ENCODE results near the gene ANKRD66.
"Not testable (repeated sequence)": the region's sequence is repeated elsewhere in the genome, so short reads cannot be mapped to it uniquely, and the experiment has no call there.

Gene ANKRD66

DNA sequence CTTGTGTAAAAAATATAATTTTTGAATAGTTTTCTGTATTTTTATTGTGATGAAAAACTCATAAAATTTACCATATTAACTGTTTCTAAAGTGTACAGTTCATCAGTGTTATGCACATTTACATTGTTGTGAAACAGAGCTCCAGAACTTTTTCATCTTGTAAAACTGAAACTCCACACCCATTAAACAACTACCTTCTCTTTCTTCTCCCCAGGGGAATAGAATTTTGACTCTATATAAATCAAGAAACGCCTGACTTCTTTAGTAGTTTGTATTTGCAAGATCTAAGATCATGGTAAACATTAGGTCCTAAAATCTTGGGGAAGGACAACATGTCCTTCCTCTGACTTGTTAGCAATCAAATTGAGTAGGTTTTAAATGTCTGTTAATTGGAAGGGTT is 9.1 kb downstream of the ANKRD66 start:
- no peak for DNase-seq (ENCODE audit: low spot score)

DNA sequence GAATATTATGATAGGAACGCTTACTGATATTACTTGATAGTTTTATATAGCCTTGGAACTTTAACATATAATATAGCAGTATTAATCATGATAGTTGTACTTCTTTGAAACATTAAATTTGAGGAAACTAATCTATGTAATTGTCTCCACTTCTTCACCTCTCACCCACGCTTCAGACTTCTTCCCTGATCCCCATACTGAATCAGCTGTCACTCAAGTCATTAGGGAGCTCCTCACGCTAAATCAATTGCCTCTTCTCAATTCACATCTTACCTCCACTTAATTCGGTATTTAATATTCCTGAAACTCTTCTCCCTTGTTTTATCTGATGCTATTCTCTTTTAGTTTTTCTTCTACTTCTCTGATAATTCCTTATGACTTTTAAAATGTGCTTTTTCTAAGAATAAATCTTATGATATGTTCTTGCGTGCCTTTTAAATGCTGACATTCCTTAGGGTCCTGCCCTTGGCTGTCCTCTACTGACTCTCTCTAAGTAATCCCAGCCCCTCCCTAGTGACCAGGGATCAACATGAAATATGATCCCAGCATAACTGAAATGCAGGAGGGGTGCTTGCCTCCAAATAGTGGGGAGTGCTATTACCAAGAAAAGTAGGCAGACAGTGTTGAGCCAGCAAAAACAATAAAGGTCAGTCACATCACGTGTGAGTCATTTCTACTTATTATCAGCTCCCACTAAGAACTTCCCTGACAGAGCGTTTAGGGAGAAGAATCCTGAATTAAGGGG is 9.9 kb downstream of the ANKRD66 start:
- DNase-seq (ENCODE audit: low spot score): no peak

DNA sequence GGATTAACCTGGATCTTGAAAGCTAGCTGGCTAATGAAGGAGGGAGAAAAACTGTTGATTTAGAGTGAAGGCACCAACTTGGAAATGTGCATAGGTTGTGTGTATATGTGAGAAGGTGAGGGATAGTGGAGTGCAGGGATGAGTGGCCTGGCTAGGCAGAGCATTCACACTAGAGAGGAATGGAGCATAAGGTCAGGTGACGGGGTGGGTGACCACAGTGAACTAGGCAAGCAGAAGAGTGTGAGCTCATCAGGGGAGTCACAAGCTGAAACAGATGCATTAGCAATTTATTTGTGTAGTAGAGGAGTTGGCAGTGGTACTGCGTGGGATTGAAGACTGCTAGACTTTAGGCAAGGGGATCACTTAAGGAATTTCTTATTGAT is 10.5 kb downstream of the ANKRD66 start:
- DNase-seq (ENCODE audit: low spot score): no peak

DNA sequence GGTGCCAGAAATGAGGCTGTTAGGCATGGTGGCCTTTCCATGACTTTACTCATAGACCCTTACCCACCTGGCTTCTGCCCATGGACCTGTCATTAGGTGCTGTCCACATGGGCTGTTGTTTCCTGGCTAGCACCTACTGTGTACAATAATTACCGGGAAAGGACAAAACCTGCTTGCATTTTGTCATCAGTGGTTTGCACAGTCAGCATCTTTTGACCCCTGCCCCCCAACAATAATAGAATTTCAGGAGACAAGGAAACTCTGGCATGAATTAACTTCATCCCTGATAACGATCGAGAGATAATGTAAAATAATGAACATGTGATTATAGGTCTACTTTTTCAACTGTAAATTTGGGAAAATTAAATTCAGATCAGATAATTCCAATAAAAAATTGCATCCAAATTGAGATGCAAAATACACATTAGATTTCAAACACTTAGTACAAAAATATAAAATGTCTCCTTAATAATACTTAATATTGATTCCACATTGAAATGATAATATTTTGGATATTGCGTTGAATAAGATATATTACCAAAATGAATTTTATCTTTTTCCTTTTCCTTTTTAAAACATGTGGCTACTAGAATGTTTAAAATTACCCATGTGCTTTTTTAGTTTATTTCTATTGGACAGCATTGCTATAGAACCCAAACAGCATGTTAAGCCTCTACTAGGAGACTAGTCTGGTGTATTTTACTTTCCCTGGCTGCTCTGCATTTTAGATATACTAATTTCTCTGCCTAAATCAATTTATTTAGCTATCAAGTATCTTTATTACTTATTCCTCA is 12.4 kb downstream of the ANKRD66 start:
- no peak for DNase-seq (ENCODE audit: low spot score)

DNA sequence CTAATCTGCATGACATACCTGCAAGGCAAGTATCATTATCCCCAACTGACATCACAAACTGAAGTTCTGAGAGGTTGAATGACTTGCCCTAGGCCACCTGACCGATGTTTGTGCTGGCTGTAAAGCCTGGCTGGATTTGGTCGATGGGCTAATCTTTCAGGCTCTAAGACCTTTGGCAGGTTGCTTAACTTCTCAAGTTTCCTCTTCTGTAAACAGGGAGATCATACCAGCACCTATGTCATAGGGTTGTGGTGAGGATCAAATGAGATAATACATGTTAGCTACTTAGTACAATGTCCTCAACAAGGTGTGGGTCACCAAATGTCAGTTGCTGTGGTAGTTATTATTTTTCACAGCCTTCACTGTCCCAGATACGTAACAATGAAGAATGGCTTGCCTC is 14.2 kb downstream of the ANKRD66 start:
- no peak for DNase-seq (ENCODE audit: low spot score)

DNA sequence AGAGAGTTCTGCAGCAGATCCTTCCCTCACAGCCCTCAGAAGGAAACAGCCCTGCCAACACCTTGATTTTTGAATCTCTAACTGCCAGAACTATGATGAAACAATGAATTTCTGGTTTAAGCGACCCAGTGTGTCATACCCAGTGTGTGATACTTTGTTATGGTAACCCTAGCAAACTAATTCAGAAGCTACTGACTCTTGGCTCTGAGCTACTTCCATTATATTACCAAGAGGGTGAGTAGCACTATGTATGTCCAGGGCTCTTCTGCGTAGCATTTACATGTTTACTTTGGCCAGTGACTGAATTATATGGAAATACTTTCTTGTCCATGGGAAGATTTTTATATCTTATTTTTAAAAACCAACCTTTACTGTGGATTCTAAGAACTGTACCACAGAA is 16.7 kb downstream of the ANKRD66 start:
- DNase-seq (ENCODE audit: low spot score): no peak

DNA sequence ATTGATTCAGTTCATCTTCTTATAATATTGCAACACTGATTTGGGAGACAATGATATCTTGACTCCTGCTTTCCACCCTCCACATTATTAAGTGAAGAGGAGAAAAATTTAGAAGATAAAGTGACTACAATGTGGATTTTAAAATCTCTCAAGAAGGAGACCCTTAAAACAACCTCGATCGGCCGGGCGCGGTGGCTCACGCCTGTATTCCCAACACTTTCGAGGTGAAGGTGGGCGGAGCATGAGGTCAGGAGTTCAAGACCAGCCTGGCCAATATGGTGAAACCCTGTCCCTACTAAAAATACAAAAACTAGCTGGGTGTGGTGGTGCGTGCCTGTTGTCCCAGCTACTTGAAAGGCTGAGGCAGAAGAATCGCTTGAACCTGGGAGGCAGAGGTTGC is 17.5 kb downstream of the ANKRD66 start:
- not testable (repeated sequence) for DNase-seq (ENCODE audit: low spot score)

DNA sequence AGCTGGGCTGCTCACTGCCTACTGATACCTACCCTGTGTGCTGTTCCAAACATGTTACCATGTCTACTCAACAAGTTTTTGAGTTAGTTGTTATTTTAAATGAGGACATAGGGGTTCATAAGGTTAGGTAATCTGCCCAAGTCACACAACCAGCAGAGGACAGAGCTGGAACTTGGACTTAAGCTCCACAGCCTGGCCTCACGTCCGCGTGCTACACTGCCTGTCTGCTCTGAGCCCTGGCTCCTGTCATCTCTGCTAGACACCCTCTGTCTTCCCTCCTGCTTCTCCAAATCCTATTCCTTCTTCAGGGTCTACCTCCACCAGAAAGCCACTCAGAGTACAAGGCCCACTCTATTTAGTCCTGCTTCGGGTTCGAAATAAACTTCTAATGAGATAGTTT is 18.2 kb downstream of the ANKRD66 start:
- DNase-seq (ENCODE audit: low spot score): no peak

DNA sequence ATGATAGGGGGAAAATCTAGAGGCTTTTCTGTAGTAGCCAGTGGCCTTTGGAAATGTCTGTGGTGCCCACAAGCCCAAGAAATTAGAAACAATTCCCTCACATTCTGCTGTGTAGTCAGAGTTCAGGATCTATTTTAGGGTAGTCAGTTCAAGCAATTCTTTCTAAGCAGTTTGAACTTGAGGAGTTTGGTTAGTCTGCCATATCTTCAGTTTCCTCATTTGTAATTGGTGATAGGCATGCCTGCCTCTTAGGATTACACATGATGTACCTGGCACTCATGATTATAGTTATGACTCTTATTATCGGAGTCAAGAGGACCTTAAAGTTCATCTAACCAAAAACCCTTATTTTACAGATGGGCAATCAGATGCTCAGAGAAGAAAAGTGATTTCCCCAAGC is 25.3 kb downstream of the ANKRD66 start:
- no peak for DNase-seq (ENCODE audit: low spot score)

DNA sequence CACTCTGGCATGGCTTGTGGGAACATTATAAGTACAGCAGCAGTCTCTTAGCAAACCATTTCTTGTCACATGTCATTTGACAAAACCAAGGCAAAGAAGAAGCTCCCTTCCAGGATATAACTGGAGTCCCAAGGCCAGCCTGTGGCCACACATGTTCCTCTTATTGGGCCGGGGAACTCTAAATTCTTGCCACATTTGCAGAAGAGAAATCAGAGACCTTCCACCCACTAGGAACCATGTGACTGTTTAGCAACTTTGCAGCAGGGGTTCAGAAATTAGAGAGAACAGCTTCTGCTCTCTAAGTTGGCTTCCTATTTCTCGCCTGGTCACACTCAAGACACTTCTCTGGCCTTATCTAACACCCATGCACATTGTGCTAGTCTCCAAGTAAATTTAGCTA is 26.0 kb downstream of the ANKRD66 start:
- no peak for DNase-seq (ENCODE audit: low spot score)

DNA sequence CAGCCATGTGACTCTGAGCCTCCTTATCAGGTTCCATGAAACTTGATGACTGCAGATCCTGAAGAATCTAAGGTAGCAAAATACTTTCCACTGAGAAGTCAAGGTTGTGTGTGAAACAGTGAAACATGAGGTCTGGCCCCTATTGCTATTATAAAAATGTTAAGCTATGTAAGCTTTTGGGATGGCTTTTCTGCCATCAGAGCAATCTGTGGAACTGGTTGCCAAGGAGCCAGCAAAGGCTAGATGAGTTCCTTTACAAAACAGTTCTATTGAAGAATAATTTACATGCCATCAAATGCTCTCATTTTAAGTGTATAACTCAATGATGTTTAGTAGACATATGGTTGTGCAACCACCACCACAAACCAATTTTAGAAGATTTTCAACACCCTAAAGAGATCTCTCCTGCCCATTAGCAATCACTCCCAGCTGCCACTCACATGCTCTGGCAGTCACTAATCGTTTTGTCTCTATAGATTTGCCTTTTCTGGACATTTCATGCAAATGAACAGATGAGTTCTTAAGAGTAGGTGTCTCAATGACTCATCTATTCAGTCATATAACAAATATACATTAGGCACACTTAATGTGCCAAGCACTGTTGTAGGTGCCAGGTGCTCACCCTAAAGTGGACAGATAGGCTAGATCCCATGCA is 26.6 kb downstream of the ANKRD66 start:
- no peak for DNase-seq (ENCODE audit: low spot score)

DNA sequence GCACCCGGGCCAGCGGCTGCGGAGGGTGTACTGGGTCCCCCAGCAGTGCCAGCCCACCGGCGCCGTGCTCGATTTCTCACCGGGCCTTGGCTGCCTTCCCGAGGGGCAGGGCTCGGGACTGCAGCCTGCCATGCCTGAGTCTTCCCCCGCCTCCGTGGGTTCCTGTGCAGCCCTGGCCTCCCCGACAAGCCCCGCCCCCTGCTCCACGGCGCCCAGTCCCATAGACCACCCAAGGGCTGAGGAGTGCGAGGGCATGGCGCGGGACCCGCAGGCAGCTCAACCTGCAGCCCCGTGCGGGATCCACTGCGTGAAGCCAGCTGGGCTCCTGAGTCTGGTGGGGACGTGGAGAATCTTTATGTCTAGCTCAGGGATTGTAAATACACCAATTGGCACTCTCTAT is 28.0 kb downstream of the ANKRD66 start:
- DNase-seq (ENCODE audit: low spot score): not testable (repeated sequence)

DNA sequence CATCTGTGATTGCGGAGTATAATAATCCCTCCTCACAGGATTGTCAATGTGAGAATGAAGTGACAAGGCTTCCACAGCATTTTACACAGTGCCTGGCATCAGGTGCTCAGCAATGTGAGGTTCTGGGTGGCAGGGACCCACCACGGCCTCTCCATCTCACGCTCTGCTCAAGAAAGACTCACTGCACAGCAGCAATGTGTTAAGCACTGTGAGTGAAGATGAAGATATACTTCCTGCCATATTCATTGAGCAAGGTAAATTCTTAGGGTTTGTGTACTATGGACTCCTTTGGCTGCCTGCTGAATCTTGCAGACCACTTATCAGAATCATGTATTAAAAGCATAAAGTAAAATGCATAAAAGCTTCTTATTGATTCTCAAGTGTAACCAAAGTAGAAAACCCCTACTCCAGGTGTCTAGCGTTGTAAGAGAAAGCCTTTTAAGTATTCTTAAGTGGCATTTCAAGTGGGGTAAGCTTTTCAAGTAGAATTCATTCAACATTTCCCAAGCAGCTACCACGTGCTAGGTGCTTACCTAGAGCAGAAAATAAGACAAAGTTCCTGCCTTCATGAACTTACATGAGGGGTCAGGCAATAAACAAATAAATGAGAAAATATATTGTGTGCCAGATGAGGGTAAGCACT is 29.5 kb downstream of the ANKRD66 start:
- DNase-seq (ENCODE audit: low spot score): no peak

DNA sequence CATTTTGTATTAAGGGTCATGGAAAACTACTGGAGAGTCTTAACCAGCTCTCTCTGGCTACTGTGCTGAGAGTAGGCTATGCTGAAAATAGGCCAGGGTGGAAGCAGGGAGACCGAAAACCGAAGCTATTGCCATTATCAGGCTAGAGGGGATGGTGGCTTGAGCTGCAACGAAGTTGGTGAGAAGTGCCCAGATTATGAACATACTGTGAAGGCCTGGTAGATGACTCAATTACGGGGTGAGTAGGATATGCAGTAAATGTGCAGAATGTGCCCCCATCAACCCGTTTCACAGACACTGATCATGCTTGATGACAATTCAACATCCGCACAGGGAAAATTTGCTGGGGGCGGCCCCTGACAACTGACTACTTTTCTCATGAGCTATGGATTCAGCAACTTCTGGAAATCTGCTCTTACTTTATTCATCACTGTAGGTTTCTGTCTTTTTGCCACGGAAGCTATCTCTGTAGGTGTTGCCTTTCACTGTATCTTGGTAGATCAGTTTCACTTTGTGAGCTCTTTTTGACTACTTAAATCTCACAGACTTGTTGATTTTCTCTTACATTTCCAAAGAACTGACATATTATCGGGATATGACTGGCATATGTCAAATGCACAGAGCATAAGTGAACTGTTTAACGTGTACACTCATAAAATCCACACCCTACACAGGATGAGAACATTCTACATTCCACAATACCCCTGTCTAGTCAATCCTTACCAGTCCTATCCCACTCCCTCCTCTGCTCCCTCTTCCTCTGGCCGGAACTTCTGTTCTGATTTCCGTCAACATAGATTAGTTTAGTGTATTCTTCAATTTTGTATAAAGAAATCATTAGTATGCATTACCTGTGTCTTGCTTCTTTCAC is 31.0 kb downstream of the ANKRD66 start:
- no peak for DNase-seq (ENCODE audit: low spot score)

DNA sequence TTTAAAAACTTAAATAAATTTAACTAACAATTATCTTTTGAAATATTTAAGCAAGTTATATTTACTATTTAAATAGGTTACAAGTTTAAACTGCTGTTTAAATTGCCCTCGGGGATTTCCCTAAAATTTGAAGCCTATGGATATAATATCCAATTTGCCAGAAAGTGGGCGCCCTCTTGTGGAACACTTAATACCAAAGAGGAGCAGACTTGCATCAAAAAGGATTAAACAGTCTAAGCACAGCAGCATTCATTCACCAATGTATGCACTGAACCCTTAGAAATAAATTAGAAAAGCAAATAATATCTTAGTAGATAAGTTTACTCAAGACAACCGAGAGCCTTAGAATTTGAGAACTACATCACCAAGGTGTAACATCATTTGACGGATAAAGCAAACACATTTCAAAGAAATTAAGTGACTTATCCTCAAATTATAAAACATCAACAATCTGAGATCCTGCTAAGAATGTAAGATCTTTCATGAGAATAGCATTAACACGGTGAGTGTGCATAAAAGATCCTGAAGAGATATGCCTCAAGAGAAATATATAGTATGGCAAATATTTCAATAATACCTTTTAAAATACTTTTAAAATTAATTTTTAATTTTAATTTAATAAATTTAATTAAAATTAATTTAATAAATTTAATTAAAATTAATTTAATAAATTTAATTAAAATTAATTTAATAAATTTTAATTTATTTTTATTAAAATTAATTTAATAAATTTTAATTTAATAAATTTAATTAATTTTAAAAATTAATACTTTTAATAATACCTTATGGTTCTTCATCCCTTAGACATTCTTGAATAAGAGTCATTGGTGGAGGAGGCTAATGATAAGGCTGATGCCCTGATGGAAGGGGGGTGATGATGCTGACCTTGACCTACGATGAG is 35.0 kb downstream of the ANKRD66 start:
- peak; percentile 42 for DNase-seq (ENCODE audit: low spot score)

DNA sequence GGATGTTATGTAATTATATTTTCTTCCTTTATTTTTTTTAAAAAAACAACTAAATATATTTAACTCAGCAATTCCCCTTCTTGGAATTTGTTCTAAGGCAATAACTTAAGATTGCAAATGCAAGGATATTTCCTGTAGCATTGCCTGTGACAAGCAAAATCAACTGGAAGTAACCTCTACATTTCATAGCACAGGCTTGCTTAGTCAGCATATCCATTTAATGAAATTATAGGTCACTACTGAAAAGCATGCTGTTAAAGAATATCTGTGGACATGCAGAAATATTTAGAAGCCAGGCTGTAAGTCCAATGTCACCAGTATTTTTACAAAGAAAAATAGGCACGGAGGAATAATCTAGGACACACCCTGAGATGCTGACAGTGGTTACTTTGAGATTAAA is 37.8 kb downstream of the ANKRD66 start:
- no peak for DNase-seq (ENCODE audit: low spot score)

DNA sequence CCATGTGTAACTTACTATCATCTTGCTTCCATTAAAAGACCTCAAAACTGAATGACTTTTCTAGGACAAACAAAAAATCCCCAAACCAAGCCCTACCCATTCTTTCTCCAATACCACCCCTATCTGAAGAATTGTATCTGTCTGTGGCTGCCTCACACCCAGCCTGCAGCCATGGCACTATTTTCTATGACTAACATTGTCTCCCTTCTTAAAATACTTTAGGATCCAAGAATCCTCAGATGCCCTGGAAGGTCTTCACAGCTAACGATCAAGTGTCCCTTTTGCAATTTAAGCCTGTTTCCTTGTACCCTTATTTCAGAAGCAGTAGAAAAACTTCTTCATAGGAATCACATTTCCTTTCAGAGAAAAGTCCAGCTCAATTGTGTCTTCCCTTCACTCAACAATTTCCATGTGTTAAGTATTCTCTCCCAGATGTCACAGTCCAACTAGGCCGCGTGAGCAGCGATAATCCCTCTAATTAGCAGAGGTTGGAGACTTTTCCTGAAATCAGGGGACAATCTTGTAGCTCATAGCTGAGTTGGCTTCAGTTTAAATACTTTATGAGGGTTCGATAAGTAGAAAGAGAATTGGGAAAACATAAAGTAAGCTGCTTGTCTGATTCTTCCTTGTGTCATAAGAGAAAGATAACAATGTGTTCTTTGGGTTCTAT is 41.3 kb downstream of the ANKRD66 start:
- DNase-seq (ENCODE audit: low spot score): no peak

DNA sequence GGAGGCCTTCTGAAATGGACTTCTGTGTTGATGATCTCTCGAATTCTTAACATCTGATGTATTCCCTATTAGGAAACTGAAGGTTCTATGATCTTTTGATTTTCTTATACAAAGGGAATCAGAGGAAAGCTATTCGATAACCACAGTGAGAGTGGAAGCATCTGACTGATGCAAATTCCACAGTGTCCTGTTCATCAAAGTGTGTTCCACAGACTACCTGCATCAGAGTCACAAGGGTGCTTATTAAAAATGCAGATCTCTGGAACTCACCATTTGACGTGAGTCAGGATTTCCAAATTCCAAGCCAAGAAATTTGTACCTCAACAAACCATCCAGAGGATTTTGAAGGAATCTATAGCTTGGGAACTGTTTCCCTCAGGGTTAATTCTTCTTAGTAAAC is 42.1 kb downstream of the ANKRD66 start:
- no peak for DNase-seq (ENCODE audit: low spot score)

DNA sequence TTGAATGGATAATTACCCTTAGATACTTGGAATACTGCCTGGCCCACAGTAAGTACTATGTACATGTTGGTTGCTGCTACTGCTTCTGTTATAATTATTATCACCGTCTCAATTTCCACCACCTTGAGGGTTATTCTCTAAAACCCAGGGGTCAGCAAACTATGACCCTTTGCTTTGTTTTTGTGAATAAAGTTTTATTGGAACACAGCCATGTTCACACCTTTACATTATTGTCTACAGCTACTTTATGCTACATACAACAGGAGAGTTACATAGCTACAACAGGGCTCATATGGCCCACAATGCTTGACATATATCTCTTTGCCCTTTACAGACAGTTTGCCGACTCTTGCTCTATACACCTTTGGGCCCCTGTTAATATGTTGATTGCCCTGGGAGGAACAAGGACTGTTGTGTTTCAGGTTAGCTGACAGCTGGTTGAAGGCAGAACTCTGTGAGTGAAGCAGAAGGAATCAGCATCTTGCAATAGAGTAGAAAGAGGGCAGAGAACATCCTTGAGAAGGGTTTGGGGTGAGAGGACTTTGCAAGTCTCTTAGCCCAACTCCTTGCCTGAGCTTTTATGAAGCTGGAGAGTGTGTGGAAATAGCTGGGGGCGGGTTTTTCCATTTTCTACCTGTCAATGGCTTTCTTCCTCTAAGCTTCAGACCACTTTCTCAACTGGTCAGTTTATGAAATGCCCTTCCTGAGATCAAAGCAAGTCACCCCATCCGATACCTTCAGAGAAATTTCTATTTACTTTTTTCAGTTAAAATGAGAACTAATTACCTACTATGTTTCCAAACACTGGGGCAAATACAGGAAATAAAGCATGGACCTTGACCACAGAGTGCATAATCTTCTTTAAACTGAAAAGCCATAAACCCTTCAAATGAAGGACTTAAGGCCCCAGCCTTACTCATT is 43.0 kb downstream of the ANKRD66 start:
- DNase-seq (ENCODE audit: low spot score): no peak
